HFFc6 (cell line): Measurements from ENCODE around the gene TPPP2. TPM values are rescaled to one million over a fixed set of nuclear protein-coding genes. Genes with fewer than 3 reads are reported as not detected.
A peak's percentile ranks its signal among the peaks of the same experiment; 100 is the strongest.

ENCODE experiments used
- DNase-seq: peaks from one replicate; pipeline ENCODE4 v3.0.0-alpha.2; 2018
- H3K27ac Mint-ChIP-seq: 2 replicates; pipeline ENCODE4 v1.8.0; 2020; ENCODE audit warnings: mild to moderate bottlenecking, mixed read lengths
- H3K27me3 Mint-ChIP-seq: 2 replicates; pipeline ENCODE4 v1.8.0; 2021; ENCODE audit warnings: mild to moderate bottlenecking, moderate library complexity, mixed read lengths; ENCODE audit not compliant: insufficient read depth
- H3K36me3 Mint-ChIP-seq: 2 replicates; pipeline ENCODE4 v1.8.0; 2021; ENCODE audit warnings: low read depth, mixed read lengths
- H3K4me1 Mint-ChIP-seq: 2 replicates; pipeline ENCODE4 v1.8.0; 2020; ENCODE audit warnings: low read depth, mixed read lengths
- H3K4me3 Mint-ChIP-seq: 2 replicates; pipeline ENCODE4 v1.8.0; 2020; ENCODE audit warnings: mild to moderate bottlenecking, moderate library complexity, mixed read lengths
- H3K9me3 Mint-ChIP-seq: 2 replicates; pipeline ENCODE4 v1.8.0; 2020; ENCODE audit warnings: mild to moderate bottlenecking, mixed read lengths
- total RNA-seq, 6 experiments: library from RNA; stranded (reverse); fragmentation: NEBNext Ultra II Directional; extraction: Animal tissue kit (Norgen Biotek cat#: 25700); gene quantifications; 2 replicates in 1 of 6; 3 replicates in 5 of 6; pipeline ENCODE4 v1.2.3, GENCODE V29; 2021
- TF ChIP-seq, protein P1 (sequence below): fragments of 200-600 bp; sonication (generic); IDR thresholded peaks from 2 replicates; pipeline ENCODE4 v1.5.0; 2021; ENCODE audit warnings: antibody characterized with exemption, mild to moderate bottlenecking

TPPP2 gene
- total RNA-seq, 6 experiments from 2014 or later = not detected

- no peaks in the 10 kb centered on the region for H3K36me3 Mint-ChIP-seq
- peaks cover 38% of the 10 kb centered on the region for H3K4me1 Mint-ChIP-seq
- H3K4me3 Mint-ChIP-seq = peak overlapping the region; percentile 30; the same call in 1 of the 2 replicates
- TF ChIP-seq, protein P1, sequence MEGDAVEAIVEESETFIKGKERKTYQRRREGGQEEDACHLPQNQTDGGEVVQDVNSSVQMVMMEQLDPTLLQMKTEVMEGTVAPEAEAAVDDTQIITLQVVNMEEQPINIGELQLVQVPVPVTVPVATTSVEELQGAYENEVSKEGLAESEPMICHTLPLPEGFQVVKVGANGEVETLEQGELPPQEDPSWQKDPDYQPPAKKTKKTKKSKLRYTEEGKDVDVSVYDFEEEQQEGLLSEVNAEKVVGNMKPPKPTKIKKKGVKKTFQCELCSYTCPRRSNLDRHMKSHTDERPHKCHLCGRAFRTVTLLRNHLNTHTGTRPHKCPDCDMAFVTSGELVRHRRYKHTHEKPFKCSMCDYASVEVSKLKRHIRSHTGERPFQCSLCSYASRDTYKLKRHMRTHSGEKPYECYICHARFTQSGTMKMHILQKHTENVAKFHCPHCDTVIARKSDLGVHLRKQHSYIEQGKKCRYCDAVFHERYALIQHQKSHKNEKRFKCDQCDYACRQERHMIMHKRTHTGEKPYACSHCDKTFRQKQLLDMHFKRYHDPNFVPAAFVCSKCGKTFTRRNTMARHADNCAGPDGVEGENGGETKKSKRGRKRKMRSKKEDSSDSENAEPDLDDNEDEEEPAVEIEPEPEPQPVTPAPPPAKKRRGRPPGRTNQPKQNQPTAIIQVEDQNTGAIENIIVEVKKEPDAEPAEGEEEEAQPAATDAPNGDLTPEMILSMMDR = no peak
- no peaks in the 10 kb centered on the region for H3K9me3 Mint-ChIP-seq
- peaks cover 3% of the 10 kb centered on the region for H3K27me3 Mint-ChIP-seq
- H3K27ac Mint-ChIP-seq = peak overlapping the region; percentile 33; the same call in 1 of the 2 replicates
- peak; percentile 66 for DNase-seq
Observed at GRCh38 chr14:21063479-21063878, 33.5 kb downstream of the TPPP2 start.

GRCh38 chr14:21066882-21067502, 37.0 kb downstream of the TPPP2 start:
- DNase-seq = no peak

DNA sequence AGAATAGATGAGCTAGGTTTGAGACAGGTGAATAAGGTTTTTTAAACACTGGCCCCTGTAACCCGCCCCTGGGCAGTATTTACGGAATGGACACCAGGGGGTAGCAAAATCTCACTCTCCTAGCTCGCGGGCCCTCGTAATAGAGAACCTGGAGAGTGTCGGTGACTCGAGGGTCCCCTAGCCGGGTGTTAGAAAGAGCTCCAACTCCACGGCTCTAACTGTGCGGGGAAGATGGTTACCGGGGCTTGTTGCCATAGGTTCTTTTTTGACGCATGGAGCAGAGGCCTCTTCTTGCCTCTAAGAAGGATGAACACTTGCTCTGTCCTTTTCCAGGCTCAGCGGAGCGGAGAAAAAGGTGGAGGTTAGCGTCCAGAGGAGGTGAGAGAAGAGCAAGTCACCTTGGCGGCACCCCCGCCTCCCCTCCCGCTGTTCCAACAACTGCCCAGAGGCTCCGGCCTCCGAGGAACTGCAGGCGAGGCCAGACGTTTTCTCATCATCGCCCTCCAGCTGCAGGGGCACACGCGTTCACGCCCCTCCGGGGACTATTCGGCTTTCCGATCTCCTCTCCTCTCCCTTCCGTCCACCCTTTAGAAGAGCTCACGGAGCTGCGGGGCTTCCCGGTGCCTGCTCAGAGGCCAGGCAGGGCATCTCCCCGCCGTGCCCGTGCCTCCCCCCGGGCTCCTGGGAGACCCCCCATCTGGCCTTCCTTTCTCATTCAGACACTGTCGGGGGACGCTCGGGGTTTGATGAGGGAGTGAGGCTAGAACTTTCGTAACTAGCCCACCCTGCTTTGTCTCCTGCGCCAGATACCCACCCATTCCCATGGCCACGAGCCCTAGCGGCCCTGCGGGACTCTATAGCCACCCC, 38.7 kb downstream of the TPPP2 start:
- no peaks in the 10 kb centered on the region for H3K9me3 Mint-ChIP-seq
- H3K4me3 Mint-ChIP-seq = peak overlapping the region; percentile 88
- peak; percentile 38 for DNase-seq
- peaks cover 41% of the 10 kb centered on the region for H3K4me1 Mint-ChIP-seq
- H3K36me3 Mint-ChIP-seq = peaks cover 7% of the 10 kb centered on the region
- peak overlapping the region; percentile 84 for H3K27ac Mint-ChIP-seq
- TF ChIP-seq, protein P1 = peak; percentile 79
- H3K27me3 Mint-ChIP-seq = peaks cover 4% of the 10 kb centered on the region

More at GRCh38 chr14:21066882-21067502, 37.0 kb downstream of the TPPP2 start:
- TF ChIP-seq, protein P1 = peak; percentile 42; the same call in 1 of the 2 replicates
- H3K4me1 Mint-ChIP-seq = peaks cover 40% of the 10 kb centered on the region
- no peak overlapping the region for H3K4me3 Mint-ChIP-seq
- H3K36me3 Mint-ChIP-seq = no peaks in the 10 kb centered on the region
- H3K27ac Mint-ChIP-seq = no peak overlapping the region
- H3K27me3 Mint-ChIP-seq = peaks cover 6% of the 10 kb centered on the region
- H3K9me3 Mint-ChIP-seq = no peaks in the 10 kb centered on the region

DNA sequence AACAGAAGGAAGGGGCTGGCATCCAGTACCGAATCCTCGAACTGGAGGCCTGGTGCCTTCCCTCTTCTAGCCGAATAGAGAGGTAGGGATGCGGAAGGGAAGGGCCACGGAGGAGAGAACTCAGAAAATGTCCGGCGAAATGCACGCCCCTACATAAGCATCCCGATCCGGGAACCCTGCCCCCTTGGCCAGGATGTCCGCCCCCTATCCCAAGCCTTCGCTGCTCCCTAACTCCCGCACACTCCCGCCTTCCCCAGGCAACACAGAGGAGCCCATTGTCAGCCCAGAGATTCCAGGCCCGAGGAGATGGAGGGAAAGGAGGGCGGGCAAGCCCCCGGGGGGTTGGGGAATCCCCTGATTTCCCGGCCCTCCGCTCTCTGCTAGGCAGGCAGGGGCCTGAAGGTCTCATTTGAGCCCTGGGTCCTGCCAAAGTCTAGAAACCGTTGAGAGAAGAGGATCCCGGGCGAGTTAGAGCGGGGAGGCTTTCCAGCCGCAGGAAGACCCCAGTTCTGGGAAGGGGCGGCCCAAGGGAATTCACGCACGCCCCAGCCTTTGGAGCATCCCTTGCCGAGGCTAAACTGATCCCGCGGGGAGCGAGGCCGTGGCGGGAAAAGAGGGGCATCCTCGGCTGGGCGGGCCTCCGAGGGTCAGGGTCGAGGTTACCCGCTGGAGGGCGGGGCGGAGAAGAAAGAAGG, 39.5 kb downstream of the TPPP2 start:
- peaks cover 38% of the 10 kb centered on the region for H3K4me1 Mint-ChIP-seq
- TF ChIP-seq, protein P1 = no peak
- peak overlapping the region; percentile 88 for H3K4me3 Mint-ChIP-seq
- peak overlapping the region; percentile 84 for H3K27ac Mint-ChIP-seq
- H3K36me3 Mint-ChIP-seq = peaks cover 7% of the 10 kb centered on the region
- no peaks in the 10 kb centered on the region for H3K9me3 Mint-ChIP-seq
- peaks cover 5% of the 10 kb centered on the region for H3K27me3 Mint-ChIP-seq
- DNase-seq = no peak

GRCh38 chr14:21070083-21070609, 40.1 kb downstream of the TPPP2 start, which contains the start of gene ARHGEF40:
Gene ARHGEF40, plus strand, starts transcription at chr14:21070304. Its CDS starts 93 bp downstream, at chr14:21070397.
- peak within 1 kb of the TSS; percentile 95 for H3K4me3 Mint-ChIP-seq
- peaks cover 7% of the 10 kb centered on the region for H3K36me3 Mint-ChIP-seq
- TF ChIP-seq, protein P1 = no peak
- H3K27ac Mint-ChIP-seq = peak within 1 kb of the TSS; percentile 97
- peaks cover 38% of the 10 kb centered on the region for H3K4me1 Mint-ChIP-seq
- DNase-seq = no peak
- no peaks in the 10 kb centered on the region for H3K9me3 Mint-ChIP-seq
- H3K27me3 Mint-ChIP-seq = peaks cover 7% of the 10 kb centered on the region
